ENCODE results near the gene AHCY.

DNA sequence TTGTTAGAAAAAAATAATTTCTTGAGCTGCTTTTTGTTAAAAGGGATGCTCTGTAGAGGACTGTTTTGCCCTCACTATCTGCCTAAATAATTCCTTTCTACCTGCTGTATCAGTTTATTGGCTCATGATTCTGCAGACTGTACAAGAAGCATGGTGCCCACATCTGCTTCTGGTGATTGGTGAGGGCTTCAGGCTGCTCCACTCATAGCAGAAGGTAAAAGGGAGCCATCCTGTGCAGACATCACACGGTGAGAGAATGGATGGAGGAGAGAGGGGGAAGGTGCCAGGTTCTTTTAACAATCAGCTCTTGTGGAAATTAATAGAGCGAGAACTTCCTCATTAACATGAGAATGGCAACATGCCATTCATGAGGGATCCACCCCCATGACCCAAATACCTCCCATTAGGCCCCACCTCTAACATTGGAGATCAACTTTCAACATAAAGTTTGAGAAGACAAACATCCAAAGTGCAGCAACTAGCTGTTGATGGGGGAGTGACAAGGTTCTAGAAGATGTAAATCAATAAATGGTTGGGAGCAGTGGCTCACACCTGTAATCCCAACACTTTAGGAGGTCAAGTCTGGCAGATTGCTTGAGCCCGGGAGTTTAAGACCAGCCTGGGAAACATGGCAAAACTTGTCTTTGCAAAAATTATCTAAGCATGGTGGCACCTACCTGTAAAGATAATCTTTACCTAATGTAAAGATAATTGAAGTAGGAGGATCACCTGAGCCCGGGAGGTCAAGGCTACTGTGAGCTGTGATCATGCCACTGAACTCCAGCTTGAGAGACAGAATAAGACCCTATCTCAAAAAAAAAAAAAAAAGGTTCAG is 15.7 kb upstream of the AHCY start:
- TF ChIP-seq, protein P1, sequence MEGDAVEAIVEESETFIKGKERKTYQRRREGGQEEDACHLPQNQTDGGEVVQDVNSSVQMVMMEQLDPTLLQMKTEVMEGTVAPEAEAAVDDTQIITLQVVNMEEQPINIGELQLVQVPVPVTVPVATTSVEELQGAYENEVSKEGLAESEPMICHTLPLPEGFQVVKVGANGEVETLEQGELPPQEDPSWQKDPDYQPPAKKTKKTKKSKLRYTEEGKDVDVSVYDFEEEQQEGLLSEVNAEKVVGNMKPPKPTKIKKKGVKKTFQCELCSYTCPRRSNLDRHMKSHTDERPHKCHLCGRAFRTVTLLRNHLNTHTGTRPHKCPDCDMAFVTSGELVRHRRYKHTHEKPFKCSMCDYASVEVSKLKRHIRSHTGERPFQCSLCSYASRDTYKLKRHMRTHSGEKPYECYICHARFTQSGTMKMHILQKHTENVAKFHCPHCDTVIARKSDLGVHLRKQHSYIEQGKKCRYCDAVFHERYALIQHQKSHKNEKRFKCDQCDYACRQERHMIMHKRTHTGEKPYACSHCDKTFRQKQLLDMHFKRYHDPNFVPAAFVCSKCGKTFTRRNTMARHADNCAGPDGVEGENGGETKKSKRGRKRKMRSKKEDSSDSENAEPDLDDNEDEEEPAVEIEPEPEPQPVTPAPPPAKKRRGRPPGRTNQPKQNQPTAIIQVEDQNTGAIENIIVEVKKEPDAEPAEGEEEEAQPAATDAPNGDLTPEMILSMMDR (conservative IDR thresholded peaks at IDR 0.05): no peak
- no peak for TF ChIP-seq EZH2 (IDR thresholded peaks at IDR 0.05; ENCODE audit: low read depth)
